ENCODE measurements around the gene NEK4.
A peak's percentile ranks its signal among the peaks of the same experiment; 100 is the strongest.

The NEK4 gene

GRCh38 chr3:52770496-52771333, at the start of gene NEK4:
Gene NEK4 (minus strand): TSS chr3:52770940. CDS start chr3:52770746, 194 bp downstream.
- DNase-seq (ENCODE audit: low spot score): peak; percentile 87

- no peak for DNase-seq (ENCODE audit: low spot score)
Observed at GRCh38 chr3:52819936-52820335, 49.2 kb upstream of the NEK4 start.

DNA sequence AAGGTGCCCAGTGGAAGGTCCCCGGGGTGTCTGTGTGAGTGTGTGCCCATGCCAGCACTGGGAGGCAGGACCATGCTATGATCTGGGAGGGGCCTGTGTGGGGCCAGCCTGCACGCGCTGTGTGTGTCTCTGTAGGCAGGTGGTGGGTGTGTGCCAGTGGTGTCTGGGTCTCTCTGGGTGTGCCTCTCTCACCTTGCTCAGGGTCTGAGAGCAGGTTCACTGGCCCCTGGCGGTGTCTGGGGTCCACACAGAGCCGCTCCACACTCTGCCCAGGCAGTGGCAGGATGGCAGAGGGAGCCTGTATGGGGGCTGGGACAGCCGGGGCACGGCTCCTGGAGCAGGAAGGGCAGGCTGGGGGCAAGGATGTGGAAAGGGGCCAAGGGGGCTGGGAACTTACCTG, 47.1 kb upstream of the NEK4 start:
- DNase-seq (ENCODE audit: low spot score): no peak

DNA sequence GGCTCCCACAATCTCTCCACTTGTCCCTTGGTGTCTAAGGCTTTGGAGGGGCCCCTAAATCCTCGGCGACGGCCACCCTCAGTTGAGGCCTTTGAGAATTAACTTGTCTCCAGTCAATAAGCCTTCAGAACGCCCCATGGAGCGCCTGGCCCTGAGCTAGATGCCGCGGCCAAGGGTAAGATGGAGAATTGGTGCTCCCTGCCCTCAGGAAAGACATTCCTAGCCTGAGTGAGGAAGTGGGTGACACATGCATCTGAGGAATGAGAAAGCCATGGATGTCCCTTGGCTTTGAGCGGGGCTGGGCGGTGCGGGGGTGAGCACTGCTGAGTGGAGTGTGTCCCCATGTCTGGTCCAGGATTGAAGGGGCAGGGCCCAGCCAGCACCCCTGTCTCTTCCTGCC, 46.5 kb upstream of the NEK4 start:
- DNase-seq (ENCODE audit: low spot score): no peak

DNA sequence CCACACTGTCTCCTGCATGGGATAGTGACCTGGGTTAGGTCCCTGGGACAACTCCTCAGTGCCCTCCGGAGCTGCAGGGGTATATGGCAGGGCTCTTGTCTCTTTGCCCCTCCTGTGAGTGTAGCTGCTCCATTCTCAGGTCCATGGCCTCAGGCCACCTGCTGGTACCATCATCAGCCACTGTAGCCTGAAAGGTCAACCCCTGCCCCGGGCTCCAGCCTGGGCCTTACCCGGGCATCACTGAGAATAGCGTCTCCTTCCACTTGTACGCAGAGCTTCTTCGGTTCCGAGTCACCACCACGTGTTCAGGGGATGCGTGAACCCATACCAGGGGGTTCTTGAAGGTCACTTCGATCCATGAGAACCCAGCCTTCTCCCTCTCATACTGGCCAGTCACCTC, 45.9 kb upstream of the NEK4 start:
- DNase-seq (ENCODE audit: low spot score): no peak

DNA sequence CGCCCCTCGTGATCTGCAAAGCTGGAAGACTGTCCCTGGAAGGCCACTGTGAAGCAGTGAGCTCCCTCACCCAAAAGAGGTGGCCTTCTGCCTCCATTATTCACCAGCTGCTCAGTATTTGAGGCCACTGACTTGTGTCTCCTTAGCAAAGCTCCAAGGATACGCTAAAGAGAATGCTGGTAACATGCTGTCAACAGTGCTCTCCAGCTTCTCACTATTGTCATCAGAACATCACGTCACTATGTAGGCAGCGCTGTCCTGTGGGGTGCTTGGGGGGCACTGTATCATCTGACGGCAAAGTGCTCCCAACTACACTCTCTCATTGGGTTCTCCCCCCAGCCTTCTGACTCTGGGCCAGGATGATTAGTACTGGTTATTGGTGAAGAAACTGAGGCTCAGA, 45.5 kb upstream of the NEK4 start:
- no peak for DNase-seq (ENCODE audit: low spot score)

GRCh38 chr3:52813810-52814209, 43.1 kb upstream of the NEK4 start:
- no peak for DNase-seq (ENCODE audit: low spot score)

DNA sequence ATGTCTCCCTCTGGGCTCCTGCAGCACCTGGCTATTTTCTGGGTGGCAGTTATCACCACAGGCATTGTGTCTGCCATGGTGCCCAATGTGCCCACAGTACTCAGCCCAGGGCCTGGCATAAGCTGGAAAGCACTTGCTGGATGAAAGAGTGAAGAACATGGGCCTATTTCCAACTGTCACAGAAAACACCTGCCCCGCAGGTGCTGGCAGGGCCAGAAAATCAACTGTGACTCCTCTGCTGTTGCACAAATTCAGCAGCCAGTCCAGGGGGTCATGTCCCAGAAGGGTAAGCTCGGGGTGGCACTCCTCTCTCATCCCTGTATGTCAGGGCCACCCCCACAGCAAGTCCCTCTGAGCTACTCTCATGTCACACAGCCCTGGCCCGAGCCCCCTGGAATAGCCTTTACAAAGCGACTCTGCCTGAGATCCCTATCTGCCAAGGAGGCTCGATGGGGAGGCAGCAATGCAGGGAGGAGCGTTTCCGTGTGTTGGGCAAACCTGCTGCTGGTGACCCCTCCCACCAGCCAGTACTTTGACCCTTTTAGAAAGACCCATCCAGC, 40.8 kb upstream of the NEK4 start:
- no peak for DNase-seq (ENCODE audit: low spot score)

DNA sequence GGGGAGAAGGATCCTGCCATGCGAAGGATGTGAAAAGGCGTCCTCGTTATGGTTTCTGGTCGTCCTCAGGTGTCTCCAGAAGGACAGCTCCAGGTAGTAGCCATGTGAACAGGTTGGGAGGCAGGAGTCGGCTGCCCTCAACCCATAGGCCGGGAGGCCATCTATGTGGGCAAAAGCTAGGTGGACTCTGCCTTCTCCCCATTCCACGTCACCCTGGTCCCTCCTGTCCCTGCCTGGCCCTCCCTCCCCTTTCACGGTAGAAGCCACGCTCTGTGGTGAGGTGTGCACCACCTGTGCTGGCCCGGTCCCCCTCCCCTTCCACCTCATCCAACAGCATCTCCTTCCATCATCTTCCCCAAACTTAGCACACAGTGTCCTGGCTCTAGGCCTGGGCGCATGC, 40.2 kb upstream of the NEK4 start:
- no peak for DNase-seq (ENCODE audit: low spot score)

GRCh38 chr3:52809662-52810377, 39.1 kb upstream of the NEK4 start:
- DNase-seq (ENCODE audit: low spot score): no peak

DNA sequence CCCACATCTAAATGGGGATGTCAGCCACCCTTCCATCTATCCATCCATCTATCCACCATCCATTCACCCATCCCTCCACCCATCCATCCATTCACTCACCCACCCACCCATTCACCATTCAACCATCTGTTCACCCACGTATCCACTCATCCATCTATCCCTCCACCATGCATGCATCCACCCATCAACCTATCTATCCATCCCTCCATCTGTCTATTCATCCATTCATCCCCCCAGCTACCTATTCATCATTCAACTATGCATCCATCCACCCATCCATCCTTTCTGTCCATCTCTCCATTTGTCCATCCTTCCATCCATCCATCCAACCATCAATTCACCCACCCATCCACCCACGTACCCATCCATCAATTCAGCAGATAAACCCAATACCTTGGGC, 38.4 kb upstream of the NEK4 start:
- no peak for DNase-seq (ENCODE audit: low spot score)

DNA sequence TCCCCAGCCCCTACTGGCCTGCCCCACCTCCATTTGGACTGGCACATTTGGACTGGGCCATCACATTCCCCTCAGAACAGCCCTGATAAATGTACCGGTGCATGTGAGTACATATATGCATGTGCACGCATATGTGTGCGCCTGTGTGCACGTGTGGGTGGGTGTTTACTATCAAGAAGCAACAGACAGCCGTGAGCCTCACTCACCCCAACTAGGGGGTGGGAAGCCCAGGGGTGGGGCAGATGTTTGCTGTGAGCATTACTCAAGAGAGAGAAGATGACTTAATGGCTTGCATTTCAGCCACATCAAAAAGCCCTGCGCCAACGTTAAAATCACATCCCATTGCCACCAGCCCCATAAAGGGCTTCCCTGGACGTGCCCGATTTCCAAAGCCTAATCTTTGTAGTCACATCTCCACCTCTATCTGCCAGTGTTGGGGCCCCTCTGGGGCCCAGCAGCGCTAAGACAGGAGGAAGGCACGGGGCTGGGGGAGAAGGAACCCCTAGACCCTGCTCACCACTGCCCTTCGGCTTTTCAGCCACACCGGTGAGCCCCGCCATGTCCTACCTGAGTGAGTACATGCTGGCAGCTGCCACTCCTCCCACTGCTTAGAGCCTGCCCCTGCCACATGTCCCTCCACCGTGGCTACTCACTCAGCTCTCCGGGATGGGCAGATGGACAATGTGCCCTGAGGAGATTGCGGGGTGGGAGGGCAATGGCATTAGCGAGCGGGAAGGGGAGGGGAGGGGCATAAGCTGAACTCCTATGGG, 34.7 kb upstream of the NEK4 start:
- no peak for DNase-seq (ENCODE audit: low spot score)

- DNase-seq (ENCODE audit: low spot score): no peak
Observed at GRCh38 chr3:52801839-52802238, 31.1 kb upstream of the NEK4 start.

GRCh38 chr3:52800079-52800478, 29.3 kb upstream of the NEK4 start:
- DNase-seq (ENCODE audit: low spot score): no peak

DNA sequence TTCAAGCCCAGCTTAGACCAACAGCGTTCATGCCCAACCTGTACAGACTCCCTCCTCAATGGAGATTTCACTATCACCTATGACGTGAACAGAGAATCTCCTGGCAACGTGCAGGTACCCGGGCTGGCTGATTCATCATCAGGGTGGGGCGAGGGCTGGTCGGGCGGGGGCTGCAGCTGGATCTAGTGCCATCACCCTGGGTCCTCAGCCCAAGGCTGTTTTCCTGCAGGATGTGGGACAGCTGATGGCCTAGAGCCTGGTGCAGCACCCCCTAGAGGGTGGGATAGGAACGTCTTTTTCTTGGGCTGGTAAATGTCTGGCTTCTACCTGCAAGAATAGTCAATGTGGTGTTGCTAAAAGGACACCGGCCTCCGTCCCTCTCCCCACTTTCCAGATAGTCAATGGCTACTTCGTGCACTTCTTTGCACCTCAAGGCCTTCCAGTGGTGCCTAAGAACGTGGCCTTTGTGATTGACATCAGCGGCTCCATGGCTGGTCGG, 28.3 kb upstream of the NEK4 start:
- DNase-seq (ENCODE audit: low spot score): peak; percentile 34

DNA sequence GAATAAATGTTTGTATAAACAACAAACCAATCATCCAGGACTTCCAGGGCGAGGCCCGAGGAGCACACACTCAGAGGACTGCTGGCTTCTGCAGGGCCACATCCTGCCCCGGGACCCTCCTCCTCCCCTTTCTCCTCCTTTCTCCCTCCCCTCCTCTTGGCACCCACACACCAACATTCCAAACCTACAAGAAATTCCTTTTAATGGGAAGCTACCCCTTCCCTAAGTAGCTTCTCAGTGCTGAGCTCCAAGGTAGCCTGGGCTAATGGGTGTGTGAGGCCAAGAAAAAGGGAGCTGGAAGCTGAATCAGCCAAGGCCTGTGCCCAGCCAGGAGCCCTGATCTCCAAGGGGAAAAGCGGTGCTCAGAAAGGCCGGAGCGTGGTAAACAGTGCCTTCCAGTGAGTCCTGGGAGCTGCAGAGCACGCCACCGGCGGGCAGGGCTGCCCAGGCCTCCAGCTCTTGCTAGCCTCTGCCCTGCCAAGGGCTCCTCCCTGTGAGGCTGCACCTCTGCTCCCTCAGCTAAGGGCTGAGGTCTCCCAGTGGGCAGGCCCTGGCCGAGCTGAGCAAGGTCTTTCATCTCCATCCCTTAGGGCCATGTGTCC, 27.7 kb upstream of the NEK4 start:
- no peak for DNase-seq (ENCODE audit: low spot score)

DNA sequence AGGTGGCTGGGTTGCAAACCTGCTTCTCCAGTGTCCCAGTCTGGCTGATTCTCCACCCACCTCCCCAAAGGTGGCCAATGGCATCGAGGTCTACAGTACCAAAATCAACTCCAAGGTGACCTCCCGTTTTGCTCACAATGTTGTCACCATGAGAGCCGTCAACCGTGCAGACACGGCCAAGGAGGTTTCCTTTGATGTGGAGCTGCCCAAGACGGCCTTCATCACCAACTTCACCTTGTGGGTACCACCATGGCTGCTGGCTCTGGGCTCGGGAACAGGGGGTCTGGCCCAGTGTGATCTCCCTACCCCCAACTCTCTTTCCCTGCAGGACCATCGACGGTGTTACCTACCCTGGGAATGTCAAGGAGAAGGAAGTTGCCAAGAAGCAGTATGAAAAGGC, 25.7 kb upstream of the NEK4 start:
- no peak for DNase-seq (ENCODE audit: low spot score)

GRCh38 chr3:52795298-52795900, 24.7 kb upstream of the NEK4 start:
- no peak for DNase-seq (ENCODE audit: low spot score)

DNA sequence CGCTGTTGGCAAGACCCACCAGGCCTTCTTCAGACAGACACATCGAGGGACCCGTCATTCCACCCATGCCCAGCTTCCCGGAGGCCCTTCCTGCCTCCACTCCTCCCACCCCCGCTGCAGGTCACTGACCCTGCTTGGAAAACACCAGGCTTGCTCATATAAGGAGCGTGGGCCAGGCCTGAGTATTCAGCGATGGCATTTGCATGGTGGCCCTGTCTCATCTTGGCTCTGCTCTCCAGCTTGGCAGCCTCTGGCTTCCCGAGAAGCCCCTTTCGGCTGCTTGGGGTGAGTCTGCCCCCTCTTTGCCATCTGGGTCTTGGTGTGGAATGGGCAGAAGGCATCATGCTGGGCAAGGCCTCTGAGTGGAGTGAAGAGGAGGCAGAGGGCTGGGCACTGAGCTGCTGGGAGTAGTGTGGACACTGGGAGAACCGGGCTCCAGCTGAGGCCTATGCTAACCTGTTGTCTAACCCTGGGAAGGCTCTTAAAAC, 23.9 kb upstream of the NEK4 start, which contains the start of gene ITIH3:
Gene ITIH3, plus strand, starts transcription at position 185 of the 488 bp plus-strand sequence. Its CDS starts 8 bp downstream, at position 193.
- no peak for DNase-seq (ENCODE audit: low spot score)

DNA sequence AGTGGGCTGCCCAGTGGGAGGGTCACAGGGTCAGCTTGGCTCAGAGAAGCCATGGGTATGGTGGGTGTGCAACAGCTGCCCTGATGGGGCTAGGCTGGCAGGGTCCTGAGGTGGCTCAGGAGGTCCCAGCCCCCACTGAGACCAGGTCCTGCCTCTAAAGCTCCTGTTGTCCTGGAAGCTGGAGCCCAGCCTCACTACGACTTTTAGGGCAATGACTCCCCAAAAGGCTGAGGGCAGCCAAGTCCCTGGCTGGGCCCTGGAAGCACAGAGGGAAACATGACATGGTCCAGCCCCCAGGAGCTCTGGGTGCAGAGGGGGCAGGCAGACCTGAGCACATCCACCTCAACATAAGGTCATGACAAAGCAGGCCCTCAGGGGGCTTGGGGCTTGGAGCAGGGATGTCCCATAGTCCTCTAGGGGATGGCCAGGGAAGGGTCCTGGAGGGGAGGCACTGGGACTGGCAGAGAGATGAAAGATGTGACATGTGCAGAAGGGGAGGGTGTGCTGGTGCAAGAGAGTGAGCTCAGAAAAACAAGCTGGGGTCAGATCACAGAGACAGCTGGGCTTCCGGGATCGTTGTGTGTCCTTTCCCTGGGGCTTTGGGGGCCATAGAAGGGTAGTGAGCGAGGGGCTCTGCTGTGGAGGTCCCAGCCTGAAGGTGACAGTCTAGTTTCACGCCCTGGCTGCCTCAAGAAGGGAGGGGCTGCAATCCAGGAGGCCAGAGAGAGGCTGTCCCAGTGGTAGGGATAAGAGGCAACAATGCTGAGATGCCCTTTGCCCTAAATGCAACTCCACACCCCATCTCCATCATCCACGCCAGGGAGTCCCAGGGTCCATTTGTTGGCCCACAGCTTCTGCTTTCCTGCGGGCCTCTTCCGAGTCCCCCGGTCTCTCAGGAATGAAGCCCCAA, 23.2 kb upstream of the NEK4 start:
- no peak for DNase-seq (ENCODE audit: low spot score)
